ENCODE measurements around the gene GTF2E1.
"Not testable (repeated sequence)": the region's sequence is repeated elsewhere in the genome, so short reads cannot be mapped to it uniquely, and the experiment has no call there.

The GTF2E1 gene

DNA sequence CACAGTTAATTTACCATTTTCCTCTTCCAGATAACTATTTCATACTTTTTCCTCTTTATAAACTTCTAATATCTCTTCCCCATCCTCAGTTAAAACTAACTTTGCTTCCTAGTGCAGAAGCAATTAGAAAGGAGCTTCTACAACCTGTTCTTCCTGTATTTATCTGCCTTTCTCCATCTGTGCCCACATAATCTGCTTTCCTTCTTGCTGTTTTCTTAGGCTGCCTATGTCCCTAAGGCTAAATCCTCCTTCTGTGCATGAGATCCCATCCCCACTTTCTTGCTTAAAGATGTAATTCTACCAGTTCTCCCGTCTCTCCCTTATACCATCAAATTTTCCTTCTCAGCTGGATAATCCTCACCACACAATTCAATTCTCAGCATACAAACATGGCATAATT lies 32.2 kb upstream of the GTF2E1 start:
- no peak overlapping the region for H3K4me3 ChIP-seq (ENCODE audit: low read depth, low read length)
- no peak for DNase-seq (ENCODE audit: low read depth)

DNA sequence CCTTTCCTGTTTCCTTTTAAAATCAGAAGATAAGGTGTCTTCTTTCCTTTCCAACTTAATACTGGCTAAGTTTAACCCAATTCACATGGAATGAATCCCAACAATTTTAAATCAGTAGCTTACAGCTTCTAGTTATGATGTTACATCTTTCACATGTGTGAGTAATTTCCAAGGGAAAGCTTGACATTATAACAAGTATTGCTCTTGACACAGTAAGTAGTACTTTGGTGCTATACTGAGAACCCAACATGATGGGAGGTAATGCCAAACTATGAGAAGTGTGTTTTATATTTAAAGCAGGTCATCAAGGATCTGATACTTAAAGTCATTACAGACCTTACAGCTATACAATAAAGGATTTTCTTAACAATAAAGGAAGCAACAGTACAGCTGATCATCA lies 29.3 kb upstream of the GTF2E1 start:
- no peak overlapping the region for H3K4me3 ChIP-seq (ENCODE audit: low read depth, low read length)
- DNase-seq (ENCODE audit: low read depth), result no peak
- TF ChIP-seq, protein P1, sequence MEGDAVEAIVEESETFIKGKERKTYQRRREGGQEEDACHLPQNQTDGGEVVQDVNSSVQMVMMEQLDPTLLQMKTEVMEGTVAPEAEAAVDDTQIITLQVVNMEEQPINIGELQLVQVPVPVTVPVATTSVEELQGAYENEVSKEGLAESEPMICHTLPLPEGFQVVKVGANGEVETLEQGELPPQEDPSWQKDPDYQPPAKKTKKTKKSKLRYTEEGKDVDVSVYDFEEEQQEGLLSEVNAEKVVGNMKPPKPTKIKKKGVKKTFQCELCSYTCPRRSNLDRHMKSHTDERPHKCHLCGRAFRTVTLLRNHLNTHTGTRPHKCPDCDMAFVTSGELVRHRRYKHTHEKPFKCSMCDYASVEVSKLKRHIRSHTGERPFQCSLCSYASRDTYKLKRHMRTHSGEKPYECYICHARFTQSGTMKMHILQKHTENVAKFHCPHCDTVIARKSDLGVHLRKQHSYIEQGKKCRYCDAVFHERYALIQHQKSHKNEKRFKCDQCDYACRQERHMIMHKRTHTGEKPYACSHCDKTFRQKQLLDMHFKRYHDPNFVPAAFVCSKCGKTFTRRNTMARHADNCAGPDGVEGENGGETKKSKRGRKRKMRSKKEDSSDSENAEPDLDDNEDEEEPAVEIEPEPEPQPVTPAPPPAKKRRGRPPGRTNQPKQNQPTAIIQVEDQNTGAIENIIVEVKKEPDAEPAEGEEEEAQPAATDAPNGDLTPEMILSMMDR (IDR thresholded peaks at IDR 0.05; ENCODE audit: insufficient read depth, low read depth, low read length, missing control alignments), result no peak

More for the DNA sequence above, 32.2 kb upstream of the GTF2E1 start:
- TF ChIP-seq, protein P1 (IDR thresholded peaks at IDR 0.05; ENCODE audit: insufficient read depth, low read depth, low read length, missing control alignments), result no peak

DNA sequence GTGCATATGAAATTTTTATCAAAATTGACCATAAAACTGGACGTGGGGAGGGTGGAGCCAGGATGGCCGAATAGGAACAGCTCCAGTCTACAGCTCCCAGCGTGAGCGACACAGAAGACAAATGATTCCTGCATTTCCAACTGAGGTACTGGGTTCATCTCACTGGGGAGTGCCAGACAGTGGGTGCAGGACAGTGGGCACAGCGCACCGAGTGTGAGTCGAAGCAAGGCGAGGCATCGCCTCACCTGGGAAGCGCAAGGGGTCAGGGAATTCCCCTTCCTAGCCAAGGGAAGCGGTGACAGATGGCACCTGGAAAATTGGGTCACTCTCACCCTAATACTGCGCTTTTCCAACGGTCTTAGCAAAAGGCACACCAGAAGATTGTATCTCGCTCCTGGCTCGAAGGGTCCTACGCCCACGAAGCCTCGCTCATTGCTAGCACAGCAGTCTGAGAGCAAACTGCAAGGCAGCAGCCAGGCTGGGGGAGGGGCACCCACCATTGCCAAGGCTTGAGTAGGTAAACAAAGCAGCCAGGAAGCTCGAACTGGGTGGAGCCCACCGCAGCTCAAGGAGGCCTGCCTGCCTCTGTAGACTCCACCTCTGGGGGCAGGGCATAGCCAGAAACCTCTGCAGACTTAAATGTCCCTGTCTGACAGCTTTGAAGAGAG lies 23.2 kb upstream of the GTF2E1 start:
- peak overlapping the region; percentile 33 for H3K4me3 ChIP-seq (ENCODE audit: low read depth, low read length)
- DNase-seq (ENCODE audit: low read depth), result peak; percentile 39

DNA sequence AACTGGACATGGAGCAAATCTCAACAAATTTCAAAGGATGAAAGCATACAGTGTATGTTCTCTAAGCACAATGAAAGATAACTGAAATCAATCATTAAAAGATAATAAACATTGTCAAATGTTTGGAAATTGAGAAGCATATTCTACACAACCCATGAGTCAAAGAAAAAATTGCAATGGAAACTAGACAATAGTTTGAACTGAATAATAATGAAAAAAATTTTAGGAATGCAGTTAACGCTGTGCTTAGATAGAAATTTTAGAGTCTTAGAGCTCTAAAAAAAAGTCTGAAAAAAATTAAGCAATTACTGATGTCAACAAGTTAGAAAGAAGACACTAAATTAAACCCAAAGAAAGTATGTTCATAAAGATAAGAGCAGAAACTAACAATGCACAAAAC lies 15.8 kb upstream of the GTF2E1 start:
- TF ChIP-seq, protein P1 (IDR thresholded peaks at IDR 0.05; ENCODE audit: insufficient read depth, low read depth, low read length, missing control alignments), result no peak
- H3K4me3 ChIP-seq (ENCODE audit: low read depth, low read length), result no peak overlapping the region
- DNase-seq (ENCODE audit: low read depth), result no peak

DNA sequence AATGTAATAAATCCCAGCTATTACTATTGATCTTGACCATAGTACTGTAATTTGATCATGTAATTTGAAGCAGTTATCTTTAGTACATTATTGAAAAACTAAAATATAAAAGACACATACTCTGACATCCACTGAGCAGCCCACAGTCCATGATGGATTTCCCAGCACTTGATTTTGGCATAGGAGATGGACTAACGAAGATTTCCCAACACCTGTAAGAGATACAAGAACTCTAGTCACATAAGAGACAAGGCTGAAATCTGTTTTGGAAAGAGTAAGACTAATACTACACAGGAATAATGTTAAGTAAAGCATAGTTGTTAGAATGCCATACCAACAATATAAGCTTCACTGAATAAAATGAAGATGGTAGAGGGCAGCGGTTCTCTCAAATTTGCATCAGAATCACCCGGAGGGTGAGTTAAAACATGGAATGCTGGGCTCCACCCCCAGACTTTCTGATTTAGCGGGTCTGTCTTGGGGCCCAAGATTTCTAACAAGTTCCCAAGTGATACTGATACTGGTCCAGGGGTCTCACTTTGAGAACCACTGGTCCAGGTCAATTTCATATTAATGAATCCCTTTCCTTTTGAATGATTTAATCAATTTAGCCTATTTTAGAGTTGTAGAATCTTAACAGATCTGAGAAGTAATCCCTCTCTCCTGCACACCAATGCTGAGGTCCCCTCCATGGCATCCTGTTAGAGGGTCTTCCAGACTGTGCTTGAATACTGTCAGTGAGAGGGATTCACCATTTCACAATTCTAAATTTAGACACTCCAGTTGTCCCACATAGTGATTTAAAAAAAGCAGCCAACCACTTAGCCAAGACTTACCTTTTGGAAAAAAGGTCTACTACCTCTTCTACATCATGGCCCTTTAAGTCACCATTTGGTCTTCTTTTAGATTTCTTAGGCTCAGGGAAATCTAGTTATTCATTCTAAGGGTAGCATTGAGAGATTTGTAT lies 11.7 kb upstream of the GTF2E1 start:
- TF ChIP-seq, protein P1 (IDR thresholded peaks at IDR 0.05; ENCODE audit: insufficient read depth, low read depth, low read length, missing control alignments), result no peak
- DNase-seq (ENCODE audit: low read depth), result no peak
- H3K4me3 ChIP-seq (ENCODE audit: low read depth, low read length), result no peak overlapping the region

DNA sequence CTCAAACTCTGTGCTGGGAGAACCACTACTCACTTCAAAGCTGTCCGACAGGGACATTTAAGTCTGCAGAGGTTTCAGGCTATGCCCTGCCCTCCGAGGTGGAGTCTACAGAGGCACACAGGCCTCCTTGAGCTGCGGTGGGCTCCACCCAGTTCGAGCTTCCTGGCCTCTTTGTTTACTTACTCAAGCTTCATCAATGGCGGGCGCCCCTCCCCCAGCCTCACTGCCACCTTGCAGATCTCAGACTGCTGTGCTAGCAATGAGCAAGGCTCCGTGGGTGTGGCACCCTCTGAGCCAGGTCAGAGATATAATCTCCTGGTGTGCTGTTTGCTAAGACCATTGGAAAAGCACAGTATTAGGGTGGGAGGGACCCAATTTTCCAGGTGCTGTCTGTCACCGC lies 4.5 kb upstream of the GTF2E1 start:
- not testable (repeated sequence) for DNase-seq (ENCODE audit: low read depth); H3K4me3 ChIP-seq (ENCODE audit: low read depth, low read length)

DNA sequence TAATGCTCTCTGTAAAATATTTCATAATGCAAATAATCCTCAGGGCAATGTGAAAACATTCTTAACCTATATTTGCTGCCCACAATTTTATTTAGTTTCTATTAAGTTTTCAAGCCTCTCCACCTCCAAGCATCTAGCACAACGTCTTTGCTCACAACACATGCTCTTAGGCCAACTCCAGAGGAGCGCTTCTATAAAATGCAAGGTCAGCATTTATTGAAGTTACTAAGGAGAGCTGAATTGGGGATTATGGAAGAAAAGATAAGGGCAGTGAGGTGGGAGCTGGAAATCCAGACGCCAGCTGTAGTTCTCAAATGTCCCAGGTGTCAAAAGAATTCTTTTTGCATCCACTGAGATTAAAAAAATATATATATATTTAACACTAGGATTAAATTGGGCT lies 1.2 kb upstream of the GTF2E1 start:
- peak overlapping the region; percentile 84 for H3K4me3 ChIP-seq (ENCODE audit: low read depth, low read length)
- TF ChIP-seq, protein P1 (IDR thresholded peaks at IDR 0.05; ENCODE audit: insufficient read depth, low read depth, low read length, missing control alignments), result no peak
- no peak for DNase-seq (ENCODE audit: low read depth)

Data from GM12865 (cell line).